ENCODE data around the gene LAMA5. TPM values are rescaled to one million over a fixed set of nuclear protein-coding genes. Genes with fewer than 3 reads are reported as not detected.

The LAMA5 gene
- total and polyA plus RNA-seq, 2 experiments from 2014 or later: 201 to 298 TPM

GRCh38 chr20:62323980-62324906 lies 42.9 kb downstream of the LAMA5 start (continued):
- no peak for TF ChIP-seq ZNF462 (CRISPR knock-in tag; IDR thresholded peaks at IDR 0.05)
- TF ChIP-seq ZNF331 (CRISPR knock-in tag; IDR thresholded peaks at IDR 0.05; ENCODE audit: low read depth): no peak
- no peak for TF ChIP-seq ETS1 (IDR thresholded peaks at IDR 0.05)
- TF ChIP-seq STAT1 (IDR thresholded peaks at IDR 0.05; ENCODE audit: unreplicated experiment): no peak

- Mint-ChIP-seq H3K4me1 (no peaks in the 10 kb centered on the region; the same call in 2 of the 3 replicates), H3K27me3 (ENCODE audit: insufficient read depth, low read depth, poor library complexity) (peaks cover 26% of the 10 kb centered on the region), H3K36me3 (ENCODE audit: low read depth) (peaks cover 81% of the 10 kb centered on the region), H3K4me3 (no peak overlapping the region), H3K9me3 (peaks cover 19% of the 10 kb centered on the region), H3K27ac (no peak overlapping the region)
- no peaks in the 10 kb centered on the region for H3K4me1 ChIP-seq (ENCODE audit: insufficient read depth)
- H3F3A ChIP-seq (replicated peaks; ENCODE audit: low read depth): peaks cover 26% of the 10 kb centered on the region
- no peaks in the 10 kb centered on the region for H3K9me2 ChIP-seq (ENCODE audit: insufficient read depth)
- no peak overlapping the region for H2AFZ ChIP-seq
- no peak for DNase-seq (ENCODE audit: low spot score)
- H3K4me3 ChIP-seq: no peak overlapping the region
- H3K27ac ChIP-seq (ENCODE audit: low read depth): no peak overlapping the region
- H3K4me2 ChIP-seq: no peak overlapping the region
- H3K36me3 ChIP-seq (ENCODE audit: insufficient read depth): peaks cover 29% of the 10 kb centered on the region
- no peaks in the 10 kb centered on the region for H3K27me3 ChIP-seq (ENCODE audit: insufficient read depth)
- no peaks in the 10 kb centered on the region for H3K79me2 ChIP-seq (replicated peaks; ENCODE audit: insufficient read depth)
- ATAC-seq: no peak
- no peaks in the 10 kb centered on the region for H4K20me1 ChIP-seq (replicated peaks; ENCODE audit: insufficient read depth)
- TF ChIP-seq ETS1 (IDR thresholded peaks at IDR 0.05) (no peak), REST (IDR thresholded peaks at IDR 0.05; ENCODE audit: unreplicated experiment) (no peak), NANOG (IDR thresholded peaks at IDR 0.05; ENCODE audit: borderline replicate concordance) (no peak), CREB1 (CRISPR knock-in tag; IDR thresholded peaks at IDR 0.05; ENCODE audit: low read depth) (no peak), STAT1 (IDR thresholded peaks at IDR 0.05; ENCODE audit: unreplicated experiment) (no peak)
These were observed 43.7 kb downstream of the LAMA5 start for GRCh38 chr20:62323146-62323979.

Data from GM23338 (cell line).